Ovary (tissue), 9 donors: ENCODE data around the gene BAHCC1. TPM values are rescaled to one million over a fixed set of nuclear protein-coding genes. Genes with fewer than 3 reads are reported as not detected.
A peak's percentile ranks its signal among the peaks of the same experiment; 100 is the strongest.

ENCODE experiments used
- DNase-seq, 5 donors: peaks; one replicate each; pipeline ENCODE4 v3.0.0-alpha.2; 2019 to 2020
- H3K27ac ChIP-seq, 2 donors: fragments of 200-600 bp; one replicate each; pipeline versions ENCODE4 v1.5.1 to v1.8.0; 2019 to 2022
- H3K27me3 ChIP-seq: fragments of 200-600 bp; one replicate; pipeline ENCODE4 v1.8.0; 2022
- H3K36me3 ChIP-seq: fragments of 200-600 bp; sonication (generic); one replicate; pipeline ENCODE4 v1.5.1; 2019
- H3K4me1 ChIP-seq: one replicate; pipeline ENCODE4 v1.8.1; 2013; ENCODE audit warnings: mild to moderate bottlenecking, moderate library complexity; ENCODE audit not compliant: insufficient read depth
- H3K4me3 ChIP-seq: fragments of 200-600 bp; sonication (generic); one replicate; pipeline ENCODE4 v1.5.1; 2017
- H3K9me3 ChIP-seq, 2 donors: fragments of 200-600 bp in 1 of 2; sonication (generic) in 1 of 2; one replicate each; pipeline versions ENCODE4 v1.5.1 to v1.8.1; 2013 to 2019; ENCODE audit warnings: mild to moderate bottlenecking in 1 of 2, moderate library complexity in 1 of 2
- EP300 ChIP-seq: sonication (generic); formaldehyde crosslinking; IDR thresholded peaks from one replicate; pipeline ENCODE4 v1.6.1; 2017; ENCODE audit warnings: antibody characterized with exemption
- POLR2A ChIP-seq: fragments of 450-650 bp; IDR thresholded peaks from one replicate; pipeline ENCODE4 v1.6.1; 2017; ENCODE audit warnings: antibody characterized with exemption, mild to moderate bottlenecking, moderate library complexity
- WGBS, 3 donors: extraction: QIAGEN DNeasy Blood & Tissue Kit in 1 of 3; methylation state at CpG; one replicate each; pipeline versions ENCODE4 v1.1.5 to v1.1.7; 2013 to 2017; 5-methylcytosine and 5-hydroxymethylcytosine counted together
- intact Hi-C, 4 donors: fragments of 100-400 bp; cut with DNase I; formaldehyde crosslinking; loops; one replicate each; pipeline versions ENCODE4 v1.11.0 to v1.15.1; 2022 to 2023
- polyA plus RNA-seq, 2 donors: library from polyadenylated mRNA; stranded (reverse); fragments of 200-250 nt in 1 of 2; fragments of 350-450 nt in 1 of 2; fragmentation: Illumina TruSeq in 1 of 2; extraction: RNeasy Lipid Tissue Mini Kit (QIAGEN cat#74804) in 1 of 2; gene quantifications; one replicate each; pipeline ENCODE4 v1.2.3, GENCODE V29; 2013 to 2014
- total RNA-seq, 7 donors: library from RNA; depleted of rRNA in 2 of 7; stranded (reverse); fragments of >200 nt in 2 of 7; fragmentation: NEBNext Ultra II Directional in 3 of 7; extraction: Animal tissue kit (Norgen Biotek cat#: 25700) in 3 of 7; gene quantifications; one replicate each; pipeline versions ENCODE4 v1.1.0 to v1.2.4, GENCODE V29; 2016 to 2023
- TF ChIP-seq, protein P1 (sequence below), 3 donors: fragments of 450-650 bp in 2 of 3; fragments of 200-600 bp in 1 of 3; IDR thresholded peaks; one replicate each; pipeline versions ENCODE4 v1.5.1 to v1.8.0; 2016 to 2022; ENCODE audit warnings: antibody characterized with exemption in 3 of 3, mild to moderate bottlenecking in 1 of 3
- donor health status: DM: no; HTN: no; CAD: no; lungs with moderate emphysema.
- donor health status: DM: no; HTN: no; CAD: no.
- donor health status: Bipolar disorder and iron deficiency.
- donor health status: DM: yes; HTN: yes; CAD: no.
- donor health status: DM: no; HTN: no; CAD: no.
- donor health status: DM: yes; HTN: yes; CAD: no.

BAHCC1 gene
- total and polyA plus RNA-seq, 9 donors, result 1.9 to 31.9 (median 18.4) TPM

DNA sequence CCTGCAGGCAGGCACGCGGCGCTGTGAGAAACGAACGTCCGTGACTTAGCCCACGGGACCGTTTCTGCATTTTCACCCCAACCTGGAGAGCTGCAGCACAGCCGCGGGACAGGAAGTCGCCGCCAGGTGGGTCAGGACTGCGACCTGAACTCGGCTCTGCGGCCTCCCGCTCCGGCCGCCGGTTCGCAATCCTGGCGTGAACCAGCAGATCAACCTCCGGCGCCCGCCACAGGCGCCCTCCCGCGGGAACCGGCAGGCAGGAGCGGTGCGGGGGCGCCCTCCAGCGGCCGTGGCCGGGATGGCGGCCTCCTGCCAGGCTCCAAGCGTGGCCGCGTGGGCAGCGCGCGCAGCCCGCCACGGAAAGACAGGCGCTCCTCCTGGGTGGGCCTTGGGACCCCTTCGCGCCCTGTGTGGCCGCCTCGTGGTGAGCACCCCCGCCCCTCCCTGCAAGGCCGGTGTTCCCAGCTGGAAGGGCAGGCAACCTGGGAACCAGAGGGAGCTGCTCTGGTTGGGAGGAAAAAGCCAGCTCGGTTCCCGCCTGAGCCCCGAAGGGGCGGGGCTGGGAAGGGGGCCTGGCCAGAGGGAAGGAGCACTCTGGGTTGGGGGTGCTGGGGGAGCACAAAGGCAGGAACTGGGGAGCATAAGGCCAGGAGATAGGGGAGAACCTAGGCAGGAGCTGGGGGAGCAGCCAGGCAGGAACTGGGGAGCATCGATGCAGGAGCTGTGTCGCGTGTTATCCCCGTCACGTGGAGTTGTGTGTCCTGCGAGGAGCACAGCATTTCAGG, 89.1 kb downstream of the BAHCC1 start:
- WGBS, 3 donors, result 3 to 5% (median 4%) methylated on average over 47 to 60 of the region's 60 CpGs
- H3K36me3 ChIP-seq, result no peaks in the 10 kb centered on the region
- H3K4me1 ChIP-seq, result peaks cover 10% of the 10 kb centered on the region
- peak; percentile 84 to 93 (median 89) for DNase-seq
- peak overlapping the region; percentile 37 for H3K4me3 ChIP-seq
- H3K9me3 ChIP-seq, result no peaks in the 10 kb centered on the region
- H3K27ac ChIP-seq, result no peak overlapping the region
- intact Hi-C loops, result loop anchor here (2.0 to 10.0 kb wide), 8 partner anchors 60 to 232 kb away; no protein-coding TSS in a partner anchor
- H3K27me3 ChIP-seq, result no peaks in the 10 kb centered on the region
- TF ChIP-seq POLR2A (peak; percentile 19), EP300 (no peak)
- TF ChIP-seq, protein P1, sequence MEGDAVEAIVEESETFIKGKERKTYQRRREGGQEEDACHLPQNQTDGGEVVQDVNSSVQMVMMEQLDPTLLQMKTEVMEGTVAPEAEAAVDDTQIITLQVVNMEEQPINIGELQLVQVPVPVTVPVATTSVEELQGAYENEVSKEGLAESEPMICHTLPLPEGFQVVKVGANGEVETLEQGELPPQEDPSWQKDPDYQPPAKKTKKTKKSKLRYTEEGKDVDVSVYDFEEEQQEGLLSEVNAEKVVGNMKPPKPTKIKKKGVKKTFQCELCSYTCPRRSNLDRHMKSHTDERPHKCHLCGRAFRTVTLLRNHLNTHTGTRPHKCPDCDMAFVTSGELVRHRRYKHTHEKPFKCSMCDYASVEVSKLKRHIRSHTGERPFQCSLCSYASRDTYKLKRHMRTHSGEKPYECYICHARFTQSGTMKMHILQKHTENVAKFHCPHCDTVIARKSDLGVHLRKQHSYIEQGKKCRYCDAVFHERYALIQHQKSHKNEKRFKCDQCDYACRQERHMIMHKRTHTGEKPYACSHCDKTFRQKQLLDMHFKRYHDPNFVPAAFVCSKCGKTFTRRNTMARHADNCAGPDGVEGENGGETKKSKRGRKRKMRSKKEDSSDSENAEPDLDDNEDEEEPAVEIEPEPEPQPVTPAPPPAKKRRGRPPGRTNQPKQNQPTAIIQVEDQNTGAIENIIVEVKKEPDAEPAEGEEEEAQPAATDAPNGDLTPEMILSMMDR (IDR thresholded peaks at IDR 0.05), result peak; percentile 99 to 100 (median 100)

DNA sequence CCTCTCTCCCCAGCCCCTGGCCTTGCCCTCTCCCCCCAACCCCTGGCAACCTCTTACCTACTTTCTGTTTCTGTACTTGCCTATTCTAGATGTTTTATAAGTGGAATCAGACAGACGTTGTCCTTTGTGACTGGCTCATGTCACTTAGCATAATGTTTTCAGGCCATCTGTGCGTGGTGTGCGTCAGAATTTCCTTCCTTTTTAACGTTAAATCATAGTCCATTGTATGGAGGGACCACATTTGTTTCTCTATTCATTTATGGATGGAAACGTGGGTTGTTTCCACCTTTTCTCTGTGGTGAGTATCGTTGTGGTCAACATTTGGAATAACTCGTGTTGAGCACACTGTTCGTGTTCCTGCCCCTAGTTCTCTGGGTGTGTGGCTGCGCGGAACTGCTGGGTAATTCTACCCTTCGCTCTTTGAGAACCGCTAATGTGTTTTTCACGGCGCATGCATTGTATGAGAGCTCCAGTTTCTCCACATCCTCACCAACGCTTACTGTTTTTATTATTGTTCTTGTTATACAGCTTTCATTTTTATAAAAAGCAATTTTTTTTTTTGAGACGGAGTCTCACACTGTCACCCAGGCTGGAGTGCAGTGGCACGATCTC, 91.0 kb downstream of the BAHCC1 start:
- H3K4me1 ChIP-seq, result peaks cover 5% of the 10 kb centered on the region

DNA sequence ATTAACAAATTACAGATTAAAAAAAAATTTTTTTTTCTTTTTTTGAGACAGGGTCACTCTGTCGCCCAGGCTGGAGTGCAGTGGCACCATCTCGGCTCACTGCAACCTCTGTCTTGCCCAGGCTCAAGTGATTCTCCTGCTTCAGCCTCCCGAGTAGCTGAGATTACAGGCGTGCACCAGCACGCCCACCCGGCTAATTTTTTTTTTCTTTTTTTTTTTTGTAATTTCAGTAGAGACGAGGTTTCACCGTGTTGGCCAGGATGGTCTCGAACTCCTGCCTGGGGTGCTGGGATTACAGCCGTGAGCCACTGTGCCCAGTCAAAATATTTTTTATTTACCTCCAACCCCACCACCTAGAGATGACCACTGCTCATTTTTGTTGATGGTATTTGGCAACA, 91.8 kb downstream of the BAHCC1 start:
- H3K27me3 ChIP-seq, result no peaks in the 10 kb centered on the region
- TF ChIP-seq EP300, result no peak
- no peak for TF ChIP-seq POLR2A
- TF ChIP-seq, protein P1 (IDR thresholded peaks at IDR 0.05), result no peak
- no peaks in the 10 kb centered on the region for H3K36me3 ChIP-seq
- no peak overlapping the region for H3K27ac ChIP-seq
- H3K4me3 ChIP-seq, result no peak overlapping the region
- 46 to 57% (median 54%) methylated on average over 10 of the region's 10 CpGs for WGBS, 3 donors
- DNase-seq, result no peak
- intact Hi-C loops, result loop anchor here in 2 of 4 donors (2.0 to 10.0 kb wide), 3 partner anchors 62 to 234 kb away; no protein-coding TSS in a partner anchor
- no peaks in the 10 kb centered on the region for H3K9me3 ChIP-seq
- H3K4me1 ChIP-seq, result peaks cover 5% of the 10 kb centered on the region

More for the DNA sequence above, 91.0 kb downstream of the BAHCC1 start:
- Histone ChIP-seq H3K27me3 (no peaks in the 10 kb centered on the region), H3K36me3 (no peaks in the 10 kb centered on the region), H3K27ac (no peak overlapping the region), H3K9me3 (no peaks in the 10 kb centered on the region), H3K4me3 (no peak overlapping the region)
- intact Hi-C loops, result loop anchor here in 2 of 4 donors (2.0 to 10.0 kb wide), 3 partner anchors 62 to 234 kb away; no protein-coding TSS in a partner anchor
- DNase-seq, result no peak
- 83% methylated on average over 17 of the region's 17 CpGs for WGBS, 3 donors
- TF ChIP-seq EP300, result no peak
- TF ChIP-seq, protein P1 (IDR thresholded peaks at IDR 0.05), result no peak
- TF ChIP-seq POLR2A, result no peak

DNA sequence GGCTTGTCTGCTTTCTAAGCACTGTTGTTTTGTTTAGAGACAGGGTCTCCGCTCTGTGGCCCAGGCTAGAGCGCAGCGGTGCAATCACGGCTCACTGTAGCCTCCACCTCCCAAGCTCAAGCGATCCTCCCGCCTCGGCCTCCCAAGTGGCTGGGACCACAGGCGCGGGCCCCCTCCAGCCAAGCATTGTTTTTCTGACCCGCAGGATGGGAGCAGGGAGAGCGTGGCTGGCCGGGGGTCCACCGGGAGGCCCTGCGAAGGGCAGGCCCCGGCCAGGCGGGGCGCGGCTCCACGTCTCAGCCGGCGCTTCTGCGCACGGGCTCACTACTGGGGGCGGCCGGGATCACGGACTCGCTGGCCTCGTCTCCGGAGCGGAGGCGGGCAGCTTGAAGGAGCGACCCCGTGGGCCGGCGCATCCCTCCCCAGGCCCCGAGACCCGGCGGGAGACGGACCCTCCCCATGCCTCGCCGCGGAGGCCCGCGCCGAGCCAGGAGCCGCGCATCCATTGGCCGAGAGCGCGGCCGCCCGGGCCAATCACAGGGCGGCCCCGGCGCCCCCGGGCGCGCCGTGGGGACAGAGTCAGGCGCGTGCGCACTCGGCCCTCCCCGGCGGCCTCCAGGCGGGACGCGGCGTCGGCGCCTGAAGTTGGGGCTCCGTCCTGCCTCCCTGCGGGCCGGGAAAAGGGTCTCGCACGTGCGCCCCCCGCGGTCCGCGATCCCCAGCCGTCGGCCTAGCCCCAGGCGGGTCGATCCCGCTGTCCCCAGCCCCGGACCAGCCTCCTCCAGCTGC, 92.4 kb downstream of the BAHCC1 start:
- H3K27ac ChIP-seq, result peak overlapping the region in 1 of 2 donors; percentile 32
- H3K27me3 ChIP-seq, result no peaks in the 10 kb centered on the region
- WGBS, 3 donors, result 5 to 13% (median 11%) methylated on average over 33 to 87 of the region's 87 CpGs
- intact Hi-C loops, result loop anchor here in 2 of 4 donors (2.0 to 10.0 kb wide), 3 partner anchors 63 to 235 kb away; no protein-coding TSS in a partner anchor
- H3K4me3 ChIP-seq, result peak overlapping the region; percentile 48
- DNase-seq, result peak; percentile 77 to 88 (median 83)
- no peaks in the 10 kb centered on the region for H3K9me3 ChIP-seq
- H3K36me3 ChIP-seq, result no peaks in the 10 kb centered on the region
- peak; percentile 36 for TF ChIP-seq POLR2A
- TF ChIP-seq, protein P1 (IDR thresholded peaks at IDR 0.05), result no peak
- no peak for TF ChIP-seq EP300
- peaks cover 5% of the 10 kb centered on the region for H3K4me1 ChIP-seq
